GM18867 (cell line): ENCODE data around the gene KDM1A.
"Not testable (repeated sequence)": the region's sequence is repeated elsewhere in the genome, so short reads cannot be mapped to it uniquely, and the experiment has no call there.

Experiments used
- ATAC-seq: cut with Tn5 transposase; IDR thresholded peaks from one replicate; pipeline ENCODE4 v1.9.1; 2021; ENCODE audit warnings: mild to moderate bottlenecking, moderate library complexity; ENCODE audit not compliant: unreplicated experiment

The KDM1A gene

DNA sequence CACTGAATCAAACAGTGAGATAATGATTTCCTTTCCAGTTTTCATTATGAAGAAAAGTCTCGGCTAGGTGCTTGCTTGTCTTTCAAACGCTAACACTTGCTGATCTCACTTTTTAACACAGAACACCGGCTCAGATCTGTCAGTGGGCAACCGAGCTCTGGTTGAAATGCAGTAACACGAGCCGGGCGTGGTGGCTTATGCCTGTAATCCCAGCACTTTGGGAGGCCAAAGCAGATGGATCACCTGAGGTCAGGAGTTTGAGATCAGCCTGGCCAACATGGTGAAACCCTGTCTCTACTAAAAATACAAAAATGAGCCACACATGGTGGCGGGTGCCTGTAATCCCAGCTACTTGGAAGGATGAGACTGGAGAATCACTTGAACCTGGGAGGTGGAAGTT lies 9.2 kb upstream of the KDM1A start:
- not testable (repeated sequence) for ATAC-seq

DNA sequence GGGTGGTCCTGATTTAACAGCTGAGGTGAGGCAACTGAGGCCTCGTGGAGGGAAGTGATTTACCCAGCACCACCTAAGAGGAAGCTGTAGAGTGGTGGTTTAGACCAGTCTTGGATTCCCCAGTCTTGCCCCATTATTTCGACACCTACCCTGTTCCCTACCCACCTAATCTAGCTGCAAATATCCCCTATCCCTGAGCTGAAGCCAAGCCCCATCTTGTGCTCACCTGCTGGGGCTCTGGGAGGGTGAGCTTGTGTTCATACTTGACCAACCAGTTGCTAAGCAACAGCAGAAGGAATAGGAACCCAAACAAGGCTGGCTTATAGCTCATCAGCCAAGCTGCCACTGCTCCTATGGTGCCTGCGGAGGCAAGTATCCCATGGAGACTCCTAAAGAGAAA lies 5.6 kb upstream of the KDM1A start:
- ATAC-seq = peak; percentile 45

DNA sequence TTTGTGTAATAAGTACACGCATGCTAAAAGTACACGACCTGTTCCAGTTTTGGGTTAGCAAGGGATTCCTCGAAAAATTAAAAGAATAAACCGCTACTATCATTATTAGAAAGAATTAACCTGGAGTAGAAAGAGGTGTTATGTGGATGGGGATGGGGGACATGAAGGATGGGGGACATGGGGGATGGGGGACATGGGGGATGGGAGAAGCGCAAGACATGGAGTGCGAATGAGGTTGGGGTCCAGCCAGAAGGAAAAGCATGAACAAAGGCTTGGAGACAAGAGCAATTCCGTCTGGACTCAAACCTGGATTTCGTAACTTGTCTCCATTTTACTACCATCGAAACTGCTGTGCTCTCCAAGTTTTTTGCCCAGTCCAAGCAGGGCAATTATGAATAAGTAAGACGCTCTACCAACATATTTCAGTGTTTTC lies 591 bp upstream of the KDM1A start:
- ATAC-seq = no peak

DNA sequence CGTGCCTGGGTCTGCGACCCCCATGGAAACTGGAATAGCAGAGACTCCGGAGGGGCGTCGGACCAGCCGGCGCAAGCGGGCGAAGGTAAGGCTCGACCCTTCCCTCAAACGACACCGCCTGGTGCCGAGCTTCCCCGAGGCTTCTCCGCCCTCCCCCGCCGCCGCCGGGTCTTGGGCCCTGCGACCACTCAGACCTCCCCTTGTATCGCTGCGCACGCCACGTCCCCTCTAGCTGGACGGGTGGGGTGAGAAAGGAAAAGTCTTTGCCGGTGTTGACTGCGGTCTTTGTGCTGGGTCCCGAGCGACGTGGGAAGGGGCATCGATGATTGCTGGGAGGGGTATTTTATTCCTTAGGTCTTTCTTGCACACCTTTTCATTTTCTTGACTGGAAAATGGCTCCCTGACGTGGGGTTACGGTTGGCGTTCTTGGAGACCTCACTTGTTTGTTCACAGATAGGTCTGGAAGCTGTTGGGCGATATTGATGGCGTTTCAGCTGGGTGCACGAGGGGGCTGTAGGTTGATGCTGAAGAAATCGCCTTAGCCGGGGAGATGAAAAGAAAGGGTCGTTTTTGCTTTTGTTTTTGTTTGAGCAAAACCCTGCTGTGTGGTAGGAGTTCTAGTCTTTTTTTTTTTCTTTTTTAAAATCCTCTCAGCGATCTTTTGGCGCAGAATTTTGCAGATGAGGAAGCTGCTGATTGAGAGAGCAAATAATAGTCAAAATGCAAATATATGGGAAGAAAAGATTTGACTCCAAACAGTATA lies 776 bp downstream of the KDM1A start:
- ATAC-seq = peak; percentile 13

- ATAC-seq = no peak
These were observed 1.6 kb downstream of the KDM1A start for GRCh38 chr1:23020706-23021405.

DNA sequence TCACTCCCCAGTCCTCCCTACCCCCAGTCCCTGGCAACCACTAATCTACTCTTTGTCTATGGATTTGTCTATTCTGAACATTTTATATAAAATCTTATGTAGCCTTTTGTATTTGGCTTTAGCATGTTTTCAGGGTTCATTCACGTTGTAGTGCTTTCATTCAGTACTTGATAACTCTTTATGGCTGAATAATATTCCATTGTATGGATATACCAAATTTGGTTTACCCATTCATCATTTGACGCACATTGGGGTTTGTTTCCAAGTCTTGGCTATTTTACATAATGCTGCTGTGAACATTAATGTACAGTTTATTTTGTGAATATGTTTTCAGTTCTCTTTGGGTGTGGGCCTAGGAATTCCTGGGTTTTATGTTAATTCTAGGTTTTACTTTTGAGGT lies 2.6 kb downstream of the KDM1A start:
- no peak for ATAC-seq

- ATAC-seq = no peak
These were observed 4.0 kb downstream of the KDM1A start for GRCh38 chr1:23023174-23023845.

DNA sequence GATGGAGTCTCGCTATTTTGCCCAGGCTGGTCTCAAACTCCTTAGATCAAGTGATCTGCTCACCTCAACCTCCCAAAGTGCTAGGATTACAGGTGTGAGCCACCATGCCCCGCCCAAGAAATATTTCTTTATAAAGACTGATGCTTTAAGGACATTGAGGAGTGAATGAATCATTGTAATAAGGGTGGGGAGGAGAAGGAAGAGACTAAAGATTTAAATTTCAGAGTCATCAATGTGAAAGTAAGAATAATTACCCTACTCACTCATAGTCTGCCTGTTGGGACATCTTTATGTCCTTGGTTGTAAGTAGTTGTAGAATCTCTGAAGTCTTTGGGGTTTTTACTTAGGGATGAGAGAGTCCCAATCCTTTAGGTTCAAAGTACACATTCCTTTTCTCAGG lies 7.3 kb downstream of the KDM1A start:
- no peak for ATAC-seq

DNA sequence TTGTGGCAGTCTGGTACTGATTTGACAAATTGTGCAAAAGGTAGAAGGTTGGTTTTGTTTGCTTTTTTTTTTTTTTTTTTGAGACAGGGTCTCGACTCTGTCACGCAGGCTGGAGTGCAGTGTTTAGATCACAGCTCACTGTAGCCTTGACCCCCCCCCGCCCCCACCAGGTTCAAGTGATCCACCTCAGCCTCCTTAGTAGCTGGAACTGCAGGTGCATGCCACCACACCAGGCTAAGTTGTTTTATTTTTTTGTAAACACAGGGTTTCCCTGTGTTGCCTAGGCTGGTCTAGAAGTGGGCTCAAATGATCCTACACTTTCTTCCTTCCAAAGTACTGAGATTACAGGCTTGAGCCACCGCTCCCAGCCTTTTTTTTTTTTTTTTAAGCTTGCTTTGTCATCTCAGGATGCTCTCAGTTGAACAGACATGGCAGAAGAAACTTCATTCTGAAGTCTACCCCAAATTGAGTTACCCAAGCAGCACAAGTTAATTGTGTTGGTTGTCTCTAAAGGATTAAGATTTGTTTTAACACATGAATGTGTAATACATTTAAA lies 8.2 kb downstream of the KDM1A start:
- no peak for ATAC-seq

- ATAC-seq = no peak
These were observed 10.1 kb downstream of the KDM1A start for GRCh38 chr1:23029337-23029736.

DNA sequence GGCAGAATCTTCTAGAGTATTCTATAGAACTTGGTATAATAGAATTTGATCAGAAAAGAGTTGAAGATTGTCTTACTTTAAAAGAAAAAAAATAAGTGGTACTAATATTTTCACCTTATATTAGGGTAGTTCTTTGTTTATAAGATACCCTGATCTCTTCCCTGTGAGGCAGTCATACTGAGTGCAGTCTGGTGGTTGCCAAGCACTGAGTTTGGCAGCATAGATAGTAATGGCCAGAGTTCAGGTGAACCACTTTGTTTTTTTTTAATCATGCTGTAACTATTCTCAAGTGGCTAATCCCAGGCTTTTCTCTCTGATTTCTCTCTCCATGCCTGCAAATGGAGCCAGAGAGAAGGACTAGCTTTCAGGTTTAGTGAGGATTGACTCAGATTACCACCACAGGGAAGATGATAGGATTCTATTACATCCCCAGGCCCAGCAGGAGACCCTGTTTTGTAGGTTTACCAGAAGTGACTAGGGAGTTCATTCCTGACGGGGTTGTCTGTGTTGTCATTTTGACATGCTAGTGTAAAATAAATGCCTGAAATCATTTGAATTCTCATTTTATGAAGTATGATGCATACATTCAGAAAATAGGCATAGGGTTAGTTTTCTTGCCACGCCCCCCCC lies 16.7 kb downstream of the KDM1A start:
- ATAC-seq = no peak

GRCh38 chr1:23037081-23037740 lies 17.9 kb downstream of the KDM1A start:
- ATAC-seq = no peak

DNA sequence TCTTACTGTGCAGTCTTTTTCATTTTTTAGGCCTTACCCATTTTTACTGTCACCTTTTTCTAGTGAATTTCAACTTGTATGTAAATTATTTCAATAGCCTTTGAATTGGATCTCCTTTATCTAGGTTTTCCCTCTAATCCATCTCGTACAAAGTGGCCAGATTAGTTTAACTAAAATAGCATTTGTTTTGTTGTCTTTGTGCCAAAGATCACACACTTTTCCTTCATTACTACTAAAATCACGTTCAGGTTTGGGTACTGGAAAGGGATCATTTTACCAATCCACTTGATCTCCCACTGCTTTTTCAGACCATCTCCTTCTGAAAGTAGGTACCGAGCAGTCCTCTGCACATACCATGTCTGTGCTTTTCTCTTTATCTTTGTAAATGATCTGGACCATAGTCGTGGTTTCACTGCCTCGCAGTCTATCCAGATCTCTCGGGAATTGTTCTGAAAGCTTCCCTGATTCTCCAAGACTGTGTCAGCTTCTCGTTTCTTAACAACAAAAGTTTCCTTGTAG lies 20.1 kb downstream of the KDM1A start:
- no peak for ATAC-seq

DNA sequence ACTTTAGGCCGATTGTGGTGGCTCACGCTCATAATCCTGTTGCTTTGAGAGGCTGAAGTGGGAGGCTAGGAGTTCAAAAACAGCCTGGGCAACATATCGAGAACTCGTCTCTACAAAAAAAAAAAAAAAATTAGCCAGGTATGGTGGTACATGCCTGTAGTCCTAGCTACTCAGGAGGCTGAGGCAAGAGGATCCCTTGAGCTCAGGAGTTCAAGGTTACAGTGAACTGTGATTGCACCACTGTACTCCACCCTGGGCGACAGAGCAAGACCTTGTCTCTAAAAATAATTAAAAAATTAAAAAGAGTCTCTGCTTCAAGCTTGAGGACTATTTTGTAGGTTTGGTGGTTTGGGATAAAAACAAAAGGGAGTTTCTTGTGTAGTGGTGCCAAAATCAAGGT lies 21.2 kb downstream of the KDM1A start:
- ATAC-seq = no peak

GRCh38 chr1:23044035-23044434 lies 24.8 kb downstream of the KDM1A start:
- ATAC-seq = no peak

DNA sequence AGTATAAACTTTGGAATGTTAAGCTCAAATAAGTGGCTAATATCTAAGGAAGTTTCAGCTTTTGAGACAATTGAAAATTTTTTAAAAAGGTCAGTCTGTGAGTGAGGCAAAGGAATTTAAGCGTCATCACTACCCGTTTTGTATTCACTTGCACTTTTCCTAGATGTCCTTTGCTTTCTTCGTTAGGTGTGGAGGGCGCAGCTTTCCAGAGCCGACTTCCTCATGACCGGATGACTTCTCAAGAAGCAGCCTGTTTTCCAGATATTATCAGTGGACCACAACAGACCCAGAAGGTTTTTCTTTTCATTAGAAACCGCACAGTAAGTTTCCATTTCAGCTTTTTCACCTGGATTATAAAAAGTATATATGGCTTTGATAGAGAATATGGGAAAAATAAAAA lies 30.9 kb downstream of the KDM1A start:
- no peak for ATAC-seq

GRCh38 chr1:23051290-23051909 lies 32.1 kb downstream of the KDM1A start:
- no peak for ATAC-seq

DNA sequence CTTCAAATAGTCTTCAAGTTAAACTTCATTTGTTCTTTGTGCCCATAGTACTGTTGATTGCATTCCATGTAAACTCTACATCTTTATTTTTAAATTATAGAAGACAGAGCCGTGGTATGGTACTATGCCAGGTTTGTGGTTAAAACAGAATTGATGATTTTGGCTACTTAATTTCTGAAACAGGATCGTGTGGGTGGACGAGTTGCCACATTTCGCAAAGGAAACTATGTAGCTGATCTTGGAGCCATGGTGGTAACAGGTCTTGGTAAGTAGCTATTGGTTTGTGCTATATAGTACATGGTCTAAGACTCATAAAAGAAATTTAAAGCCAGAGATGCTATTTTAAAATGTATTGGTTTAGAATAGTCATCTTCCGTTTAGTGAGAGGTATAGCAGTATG lies 38.0 kb downstream of the KDM1A start:
- ATAC-seq = no peak

- ATAC-seq = no peak
These were observed 43.0 kb downstream of the KDM1A start for GRCh38 chr1:23062271-23062670.

DNA sequence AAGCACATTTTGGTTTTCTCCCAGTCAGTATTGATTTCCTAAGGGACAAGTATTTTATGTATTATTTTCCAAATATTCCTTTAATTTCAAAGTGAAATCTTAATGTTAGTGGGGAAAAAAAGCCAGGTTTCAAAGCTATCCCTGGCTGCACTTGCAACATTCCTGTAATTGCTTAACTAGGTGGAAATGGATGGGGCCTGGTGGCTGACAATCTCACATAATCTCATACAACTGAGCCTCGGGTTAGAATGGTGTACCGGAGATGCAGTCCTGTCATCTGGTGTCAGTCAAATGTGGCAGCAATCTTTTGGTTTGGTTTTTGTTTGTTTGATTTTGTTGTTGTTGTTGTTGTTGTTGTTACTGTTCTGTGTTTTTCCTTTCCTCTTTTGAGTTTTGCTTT lies 46.1 kb downstream of the KDM1A start:
- no peak for ATAC-seq
